K562 treated with DMSO at 1 percent for 4 hours (cell line): ENCODE data around the gene AK4. TPM values are rescaled to one million over a fixed set of nuclear protein-coding genes. Genes with fewer than 3 reads are reported as not detected.

Source experiments
- total RNA-seq: library from RNA; unstranded; fragments of 300-600 nt; gene quantifications from 2 replicates; pipeline ENCODE4 v1.2.3, GENCODE V29; 2022; ENCODE audit not compliant: insufficient read depth

The AK4 gene
- 7.5 and 8.4 TPM in 2 replicates for total RNA-seq

GRCh38 chr1:65148178-65148547 is at the start of gene AK4:
Gene AK4 (plus strand): TSS chr1:65148203. CDS start chr1:65148408, 205 bp downstream.

Other genes with a start within 250 kb of the AK4 start
- 34.1 and 41.1 TPM in 2 replicates for gene JAK1, start 181.7 kb upstream of the AK4 start, total RNA-seq
- gene DNAJC6, start 161.3 kb downstream of the AK4 start, total RNA-seq = 14.8 and 20.6 TPM in 2 replicates